Stimulated activated CD8-positive, alpha-beta memory T cell treated with anti-CD3 and anti-CD28 coated beads, Interleukin-7, amount 100 ng/mL, for 1 hour (primary cell): ENCODE data around the gene PRKCE.

ENCODE experiments used
- DNase-seq, 2 donors: peaks; one replicate each; pipeline ENCODE4 v3.0.0-alpha.2; 2020; ENCODE audit warnings: low read depth in 2 of 2

The PRKCE gene

DNA sequence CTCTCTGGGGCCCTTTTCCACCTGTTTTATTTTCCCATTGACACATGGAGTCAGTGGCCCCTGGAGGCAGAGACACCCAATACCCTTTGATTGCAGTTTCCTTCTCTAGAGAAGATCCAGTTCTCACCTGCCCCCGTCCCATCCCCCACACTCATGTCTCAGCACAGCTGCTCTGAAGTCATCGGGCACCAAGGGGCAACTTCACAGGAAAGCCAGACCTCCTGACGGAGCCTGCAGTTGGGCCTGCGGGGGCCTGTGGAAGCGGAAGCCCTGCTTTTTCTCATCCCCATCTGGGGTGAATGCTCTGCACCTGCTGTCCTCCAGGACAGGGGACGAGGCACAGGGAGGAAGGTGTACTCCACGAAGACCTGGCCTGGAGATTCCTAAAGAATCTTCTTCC is 337.4 kb downstream of the PRKCE start:
- no peak for DNase-seq

DNA sequence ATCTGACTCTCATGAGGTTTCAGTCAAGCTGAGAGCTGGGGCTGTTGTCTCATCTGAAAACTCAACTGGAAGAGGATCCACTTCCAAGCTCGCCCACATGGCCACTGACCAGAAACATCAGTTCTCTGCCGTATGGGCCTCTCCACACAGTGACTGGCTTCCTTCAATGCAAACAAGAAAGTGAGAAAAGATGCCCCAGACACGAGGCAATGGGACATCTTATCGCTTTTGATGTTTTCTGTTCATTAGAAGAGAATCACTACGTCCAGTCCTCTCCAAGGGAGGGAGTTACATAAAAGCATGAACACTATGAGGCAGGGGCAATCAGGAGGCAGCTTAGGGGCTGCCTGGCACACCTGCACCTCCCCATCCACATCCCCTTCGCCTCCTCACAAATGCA is 338.7 kb downstream of the PRKCE start:
- DNase-seq = no peak

DNA sequence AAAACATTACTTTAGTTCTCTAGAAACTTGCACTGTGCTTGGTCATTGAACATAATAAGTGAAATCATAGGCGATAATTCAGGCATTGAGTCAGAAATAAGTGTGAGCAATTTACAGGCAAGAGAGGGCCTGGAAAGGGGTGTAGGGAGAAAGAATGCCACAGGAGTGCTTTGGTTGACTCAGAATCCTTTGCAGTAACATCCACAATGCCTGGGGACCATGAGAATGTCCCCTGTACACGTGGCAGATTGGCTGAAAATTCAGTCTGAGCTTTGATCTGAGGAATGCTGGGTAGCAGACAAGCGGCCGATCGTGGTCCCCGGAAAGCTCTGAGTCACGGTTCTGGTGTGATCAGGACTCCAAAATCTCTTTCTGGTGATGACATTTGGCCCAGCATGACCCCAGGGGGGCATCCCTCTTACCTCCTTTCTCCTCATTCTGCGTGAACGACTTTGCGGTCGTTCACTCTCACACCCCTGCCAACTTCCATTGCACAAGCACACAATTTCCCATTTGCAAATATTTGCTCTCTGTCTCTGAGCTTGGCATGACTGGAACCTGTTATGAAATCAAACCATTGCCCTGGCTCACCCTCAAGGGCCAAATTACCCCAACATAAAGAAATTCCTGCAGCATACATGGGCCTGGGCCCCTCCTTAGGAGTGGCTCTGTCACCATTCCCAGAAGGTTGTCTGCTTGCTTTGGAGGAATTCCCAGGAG is 340.7 kb downstream of the PRKCE start:
- DNase-seq = no peak

DNA sequence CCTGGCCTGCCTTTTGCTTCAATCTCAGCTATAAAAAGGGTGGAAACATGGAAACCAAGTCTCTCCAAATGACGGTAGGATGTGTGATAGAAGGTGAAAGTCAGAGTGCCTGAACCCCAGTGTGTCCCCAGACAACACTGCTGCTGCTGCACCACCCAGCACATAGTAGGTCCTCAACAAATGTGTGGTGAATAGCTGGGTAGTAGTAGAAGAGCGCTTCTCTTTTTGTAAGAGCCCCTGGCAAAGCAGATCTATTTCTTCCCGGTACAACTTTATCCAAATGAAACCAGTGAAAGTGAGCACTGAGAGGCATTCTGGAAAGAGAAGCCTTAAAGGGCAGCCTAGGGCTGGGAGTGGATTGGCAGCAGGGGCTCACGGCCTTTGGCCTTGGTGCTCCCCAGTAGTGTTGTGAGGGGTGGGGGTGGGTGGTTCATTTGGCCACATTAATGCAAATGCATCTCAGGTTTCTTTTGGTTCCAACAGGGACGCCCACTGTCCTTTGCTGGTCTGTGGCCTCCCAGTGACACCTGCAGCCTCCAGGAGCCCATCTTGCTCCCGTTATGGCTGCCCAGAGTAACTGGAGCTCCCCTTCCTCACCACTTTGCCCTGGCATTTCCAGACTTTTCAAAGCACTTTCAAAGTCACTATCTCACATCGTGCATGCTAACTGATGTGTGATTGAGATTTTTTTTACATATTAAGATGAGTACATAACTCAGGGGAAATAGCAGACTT is 341.4 kb downstream of the PRKCE start:
- no peak for DNase-seq

DNA sequence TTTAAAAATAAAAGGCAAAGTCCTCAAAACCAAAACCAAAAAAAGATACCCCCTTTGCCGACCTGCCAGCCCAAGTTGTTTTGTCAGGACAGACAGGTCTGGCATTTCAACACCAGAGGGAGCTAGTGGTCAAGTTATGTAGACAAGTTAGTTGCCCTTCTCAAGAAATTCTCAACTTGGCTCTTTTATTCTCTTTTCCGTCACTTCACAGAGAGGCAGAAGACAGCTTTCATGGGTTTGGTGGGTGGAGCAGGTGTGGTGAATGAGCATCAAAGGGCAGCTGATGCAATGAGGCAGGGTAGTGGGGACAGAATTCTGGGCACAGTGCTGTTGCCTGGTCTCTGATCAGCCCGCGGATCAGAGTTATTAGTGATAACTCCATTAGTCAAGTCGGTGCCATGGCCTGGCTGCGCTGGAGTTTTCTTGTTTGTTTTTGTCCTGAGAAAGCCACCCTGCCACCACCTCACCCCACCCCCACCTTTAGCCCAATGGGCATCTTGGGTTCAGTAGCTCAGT is 342.1 kb downstream of the PRKCE start:
- peak; percentile 7 to 18 for DNase-seq

DNA sequence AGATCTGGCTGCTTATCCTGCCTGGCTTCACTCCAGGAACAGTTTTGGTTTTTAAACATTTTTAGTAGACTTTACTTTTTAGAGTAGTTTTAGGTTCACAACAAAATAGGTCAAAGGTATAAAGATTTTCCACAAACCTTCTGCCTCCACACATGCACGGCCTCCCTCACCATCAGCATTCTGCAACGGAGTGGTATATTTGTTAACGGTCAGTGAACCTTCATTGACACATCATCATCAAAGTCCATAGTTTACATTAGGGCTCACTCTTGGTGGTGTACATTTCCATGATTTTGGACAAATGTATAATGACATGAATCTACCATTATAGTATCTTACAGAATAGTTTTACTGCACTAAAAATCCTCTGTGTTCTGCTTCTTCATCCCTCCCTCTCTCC is 342.6 kb downstream of the PRKCE start:
- DNase-seq = no peak

DNA sequence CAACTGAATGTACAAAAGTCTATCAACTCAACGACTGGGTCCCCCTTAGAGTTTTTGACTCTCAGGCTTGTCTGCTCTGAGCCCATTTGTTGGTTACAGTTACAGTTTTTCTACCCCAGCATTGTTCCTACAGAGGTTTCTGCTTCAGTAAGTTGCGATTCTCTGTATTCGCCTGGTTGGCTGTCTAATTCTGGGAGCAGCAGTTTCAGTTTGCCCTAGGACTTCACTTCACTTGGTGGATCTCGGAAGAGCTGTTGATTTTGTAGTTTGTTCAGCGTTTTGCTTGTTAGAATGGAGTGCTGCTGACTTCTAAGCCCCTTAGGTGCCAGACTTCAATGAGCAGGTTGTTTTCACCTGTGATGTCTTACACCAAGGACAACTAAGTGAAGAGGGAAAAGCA is 349.2 kb downstream of the PRKCE start:
- no peak for DNase-seq

DNA sequence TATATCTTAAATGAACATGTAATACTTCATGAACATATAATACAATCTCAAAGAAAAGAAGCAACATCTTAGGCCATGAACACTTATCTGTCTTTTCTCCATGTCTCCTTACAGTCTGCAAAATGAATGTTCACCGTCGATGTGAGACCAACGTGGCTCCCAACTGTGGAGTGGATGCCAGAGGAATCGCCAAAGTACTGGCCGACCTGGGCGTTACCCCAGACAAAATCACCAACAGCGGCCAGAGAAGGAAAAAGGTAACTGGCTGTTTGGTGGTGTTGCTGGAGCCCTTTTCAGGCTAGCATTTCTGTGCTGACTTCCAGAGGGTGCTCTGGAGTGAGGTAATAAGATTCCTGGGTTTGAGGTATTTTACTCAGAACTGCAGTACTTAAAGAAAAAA is 349.8 kb downstream of the PRKCE start:
- DNase-seq = no peak

DNA sequence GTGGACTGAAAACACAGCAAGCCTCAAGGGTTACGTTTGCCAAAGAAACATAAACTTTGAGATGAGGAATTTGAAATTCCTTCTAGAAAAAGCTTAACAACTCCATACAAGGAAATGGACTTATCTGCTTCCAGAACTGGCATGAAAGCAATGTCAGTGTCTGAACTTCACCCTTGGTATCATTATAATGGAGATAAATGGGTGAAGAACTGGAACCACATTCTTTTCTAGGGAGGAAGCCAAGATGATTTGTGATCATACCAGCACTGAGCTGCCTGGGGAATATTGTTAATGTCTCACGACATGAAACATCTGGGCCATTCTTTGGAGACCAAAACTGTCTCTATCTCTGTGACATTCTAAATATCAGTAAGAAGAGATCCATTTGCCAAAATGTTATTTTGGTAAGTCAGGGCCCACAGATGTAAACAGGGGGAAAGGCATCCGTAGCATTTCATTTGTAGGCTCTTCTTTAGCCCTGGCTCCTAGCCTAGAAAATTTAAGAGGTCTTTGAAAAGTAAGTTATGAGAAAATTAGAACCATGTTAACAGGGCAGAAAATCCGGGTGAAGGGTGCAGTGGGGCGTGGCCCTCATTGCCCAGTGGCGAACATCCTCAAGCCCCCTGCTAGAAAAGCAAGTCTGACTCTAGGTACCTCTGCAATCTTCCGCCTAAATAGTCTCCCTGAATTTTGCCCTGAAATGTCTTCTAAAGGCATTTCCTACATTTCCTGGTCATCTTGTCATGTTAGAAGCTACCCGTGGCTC is 350.4 kb downstream of the PRKCE start:
- DNase-seq = no peak

DNA sequence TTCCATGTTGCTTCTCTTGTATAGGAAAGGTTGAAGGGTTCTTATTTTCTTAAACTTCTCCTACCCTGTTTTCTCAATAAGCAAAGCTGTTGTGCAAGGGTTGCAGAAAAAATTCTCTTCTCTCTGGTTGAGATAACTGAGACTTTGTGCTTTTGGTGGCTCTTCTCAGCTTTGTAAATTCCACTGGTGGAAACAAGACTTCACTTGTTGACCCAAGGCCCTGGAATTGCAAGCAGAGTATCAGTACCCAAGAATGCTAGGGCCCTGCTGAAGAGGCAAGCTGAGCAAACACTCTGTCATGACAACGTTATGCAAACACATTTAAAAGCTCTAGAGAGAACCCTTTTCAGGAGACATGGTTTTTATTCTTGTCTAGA is 351.0 kb downstream of the PRKCE start:
- no peak for DNase-seq

DNA sequence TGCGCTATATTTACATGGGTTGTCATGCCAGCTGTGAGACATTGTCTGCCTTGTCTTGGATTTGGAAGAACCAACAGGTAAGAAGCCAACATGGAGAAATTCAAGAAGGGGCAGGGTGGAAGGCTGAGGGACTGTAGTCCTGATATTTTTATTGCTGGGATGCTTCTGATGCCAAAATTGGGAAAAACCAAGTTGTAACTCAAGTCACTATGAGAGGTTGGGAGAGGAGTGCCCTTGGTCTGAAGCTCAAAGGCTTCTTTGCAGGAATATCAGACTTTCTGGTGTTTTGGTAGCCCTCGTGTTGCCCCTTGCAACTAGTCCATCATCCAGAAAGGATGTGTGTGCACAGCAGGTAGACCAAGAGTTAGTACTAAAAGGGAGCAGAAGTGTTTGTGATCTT is 351.5 kb downstream of the PRKCE start:
- no peak for DNase-seq

DNA sequence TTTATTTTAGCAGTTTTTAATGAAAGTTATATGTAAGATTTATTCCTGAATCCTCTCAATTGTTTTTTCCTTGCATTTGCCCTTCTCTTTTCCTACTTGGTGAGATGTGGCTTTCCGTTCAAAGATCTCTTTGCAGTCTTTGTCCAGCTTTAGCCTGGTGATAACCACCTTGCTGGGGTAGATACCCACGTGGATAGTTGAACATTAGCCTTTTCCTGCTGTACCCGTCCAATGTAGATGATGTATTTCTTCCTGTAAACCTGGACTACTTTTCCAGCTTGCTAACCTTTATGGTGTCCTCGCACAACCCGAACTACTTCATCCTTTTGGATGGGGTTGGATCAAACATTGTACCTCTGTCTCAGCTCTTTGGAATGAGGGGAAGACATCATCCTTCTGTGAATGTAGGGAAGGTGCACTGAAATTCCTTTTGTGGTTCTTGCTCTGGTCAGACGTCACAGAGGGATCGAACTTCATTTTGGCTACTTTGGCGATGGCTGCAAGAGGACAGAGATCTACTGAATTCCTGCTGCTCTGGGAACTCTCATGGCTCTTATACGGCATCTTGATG is 352.5 kb downstream of the PRKCE start:
- DNase-seq = no peak

DNA sequence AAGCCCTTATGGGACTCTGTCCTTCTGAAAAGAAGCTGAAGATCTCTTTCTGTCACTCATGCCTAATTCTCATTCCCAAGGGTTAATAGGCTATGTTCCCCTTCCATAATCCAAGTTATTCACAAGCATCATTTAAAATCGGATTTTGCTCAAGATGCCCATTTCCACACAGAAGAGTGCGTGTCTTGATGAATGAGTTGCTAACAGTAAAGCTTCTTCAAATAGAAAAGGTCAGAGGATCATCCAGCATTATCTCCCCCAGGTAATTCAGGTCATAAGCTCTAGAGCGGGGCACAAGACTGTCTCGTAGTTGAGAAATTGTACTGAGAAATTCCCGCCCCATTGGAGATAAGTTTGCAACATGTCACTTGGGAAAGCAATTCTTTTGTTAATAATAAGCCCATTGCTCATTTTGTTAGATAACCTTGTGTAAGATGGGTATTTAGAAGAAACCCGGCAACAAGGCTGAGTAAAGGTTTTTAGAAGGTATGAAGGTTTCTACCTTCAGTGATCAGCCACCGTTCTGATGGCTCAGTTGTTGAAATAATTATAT is 355.1 kb downstream of the PRKCE start:
- no peak for DNase-seq

DNA sequence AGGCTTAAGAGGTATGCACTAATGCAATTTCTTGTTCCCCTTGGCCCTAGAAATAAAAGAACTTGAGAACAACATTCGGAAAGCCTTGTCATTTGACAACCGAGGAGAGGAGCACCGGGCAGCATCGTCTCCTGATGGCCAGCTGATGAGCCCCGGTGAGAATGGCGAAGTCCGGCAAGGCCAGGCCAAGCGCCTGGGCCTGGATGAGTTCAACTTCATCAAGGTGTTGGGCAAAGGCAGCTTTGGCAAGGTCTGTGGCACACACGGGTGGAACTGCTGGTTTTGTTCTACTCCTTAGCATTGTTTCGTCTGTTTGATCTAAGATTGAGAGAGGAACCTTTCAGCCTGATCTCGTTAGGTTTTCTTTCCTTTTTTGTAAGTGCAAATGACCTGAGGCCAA is 355.9 kb downstream of the PRKCE start:
- DNase-seq = no peak

DNA sequence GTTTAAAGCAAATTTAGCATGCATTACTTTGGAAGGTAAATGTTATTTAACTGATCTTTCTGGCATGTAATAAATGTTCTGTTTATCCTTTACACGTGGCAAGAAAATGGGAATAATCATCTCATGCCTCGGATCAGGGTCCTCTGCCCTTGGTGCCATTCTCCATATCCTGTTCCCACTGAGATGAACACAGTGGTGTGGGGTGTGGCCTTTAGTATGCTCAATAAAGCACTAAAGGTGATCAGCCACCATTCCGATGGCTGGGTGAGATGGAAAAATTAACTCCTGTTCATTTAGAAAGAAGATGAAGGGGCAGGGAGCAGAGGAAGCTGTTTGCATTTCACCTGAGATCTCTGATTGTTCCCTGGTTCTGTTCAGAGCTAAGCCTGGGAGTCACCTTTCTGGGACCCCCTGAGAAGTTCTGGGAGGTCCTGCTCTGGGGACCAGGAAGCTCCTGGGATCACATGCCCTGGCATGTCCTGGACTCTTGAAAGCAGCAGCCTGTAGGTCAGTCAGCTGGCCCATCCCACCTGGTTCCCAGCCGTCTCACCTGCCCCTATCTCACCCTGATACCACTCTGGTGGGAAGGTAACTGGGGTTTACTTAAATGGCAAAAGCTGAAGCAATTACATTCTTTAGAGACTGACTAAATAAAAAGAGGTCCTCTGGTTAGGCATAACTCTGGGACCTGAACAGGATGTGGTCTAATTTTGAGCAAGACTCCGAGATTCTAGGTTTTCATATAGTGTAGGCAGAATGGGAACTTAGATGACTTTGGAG is 356.8 kb downstream of the PRKCE start:
- no peak for DNase-seq

DNA sequence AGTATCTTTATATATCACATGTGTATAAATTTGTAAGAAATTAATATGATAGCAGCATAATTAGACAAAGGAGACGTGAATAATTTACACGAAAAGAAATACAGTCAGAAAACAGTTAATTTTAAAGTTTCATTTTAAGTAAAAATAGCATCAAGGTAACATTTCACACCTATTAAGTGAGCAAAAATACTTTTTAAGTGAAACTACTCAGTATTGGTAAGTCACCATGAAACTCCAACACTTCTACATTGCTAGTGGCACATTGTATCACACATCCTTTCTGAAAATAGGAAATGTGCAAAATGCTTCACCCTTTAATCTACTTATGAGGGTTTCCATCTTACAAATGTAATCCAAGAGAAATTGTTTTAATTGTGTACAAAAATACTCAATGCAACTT is 357.8 kb downstream of the PRKCE start:
- no peak for DNase-seq

DNA sequence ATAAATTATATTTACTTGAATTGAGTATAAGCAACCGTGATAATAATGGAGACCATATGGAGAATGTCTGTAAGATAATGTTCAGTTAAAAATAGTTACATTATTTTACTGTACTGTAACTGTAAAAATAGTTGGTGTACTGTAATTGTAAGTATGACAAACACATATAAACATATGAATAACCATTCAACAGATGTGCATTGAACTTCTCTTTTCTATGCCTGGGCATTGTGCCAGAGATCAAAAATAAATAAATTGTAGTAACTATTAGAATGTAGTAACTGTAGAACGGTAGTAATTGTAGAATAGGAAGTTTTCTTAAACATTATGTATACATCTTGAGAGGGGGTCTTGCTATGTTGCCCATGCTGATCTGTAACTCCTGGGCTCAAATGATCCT is 358.3 kb downstream of the PRKCE start:
- DNase-seq = no peak

DNA sequence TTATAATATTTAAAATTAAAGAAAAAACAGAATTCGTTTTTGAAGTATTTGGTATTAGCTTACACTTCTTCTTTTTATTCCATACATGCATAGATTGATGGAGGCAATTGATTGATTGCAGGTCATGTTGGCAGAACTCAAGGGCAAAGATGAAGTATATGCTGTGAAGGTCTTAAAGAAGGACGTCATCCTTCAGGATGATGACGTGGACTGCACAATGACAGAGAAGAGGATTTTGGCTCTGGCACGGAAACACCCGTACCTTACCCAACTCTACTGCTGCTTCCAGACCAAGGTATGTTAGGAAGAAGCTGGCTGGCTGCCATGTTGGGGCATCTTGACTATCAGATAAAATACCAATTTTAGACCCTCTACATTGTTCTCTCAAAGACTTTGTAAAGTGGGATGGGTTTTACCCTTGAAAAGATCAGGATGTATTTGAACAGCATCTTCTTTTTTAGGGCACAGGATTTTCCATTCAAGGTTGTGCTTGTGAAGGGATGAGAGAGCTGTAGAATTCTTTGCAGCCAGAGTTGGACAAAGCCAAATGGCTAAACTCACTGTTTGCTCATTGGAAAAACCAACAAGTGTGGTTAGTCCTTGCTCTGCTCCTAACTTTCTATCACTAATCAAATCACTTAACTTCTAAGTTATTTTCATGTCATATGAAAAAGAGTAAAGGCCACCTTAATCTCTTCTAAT is 358.9 kb downstream of the PRKCE start:
- DNase-seq = no peak

DNA sequence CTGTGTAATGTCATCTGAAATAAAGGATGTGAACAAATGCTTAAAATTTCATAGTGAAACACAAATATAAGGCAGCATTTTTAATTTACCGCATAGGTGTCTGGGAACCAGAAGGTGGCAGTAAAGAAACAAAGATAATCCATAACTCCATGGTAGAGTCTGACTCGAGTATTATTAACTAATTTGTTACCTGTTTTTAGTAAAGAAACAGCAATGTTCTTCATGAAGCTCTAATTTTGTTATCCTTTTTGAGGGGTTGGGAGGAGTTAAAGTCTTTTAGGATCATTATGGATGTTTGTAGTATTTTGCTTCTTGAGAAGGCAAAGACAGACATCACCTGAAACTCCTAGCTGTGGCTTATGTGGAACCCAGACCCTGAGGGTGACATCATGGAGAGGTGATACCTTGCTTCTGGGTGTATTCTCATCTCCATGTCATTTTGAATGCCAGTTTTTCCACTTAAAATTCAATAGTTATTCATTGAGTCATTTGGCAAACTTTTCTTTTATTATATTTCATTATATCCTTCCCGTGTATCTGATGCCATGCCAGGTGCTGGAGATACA is 359.5 kb downstream of the PRKCE start:
- no peak for DNase-seq

DNA sequence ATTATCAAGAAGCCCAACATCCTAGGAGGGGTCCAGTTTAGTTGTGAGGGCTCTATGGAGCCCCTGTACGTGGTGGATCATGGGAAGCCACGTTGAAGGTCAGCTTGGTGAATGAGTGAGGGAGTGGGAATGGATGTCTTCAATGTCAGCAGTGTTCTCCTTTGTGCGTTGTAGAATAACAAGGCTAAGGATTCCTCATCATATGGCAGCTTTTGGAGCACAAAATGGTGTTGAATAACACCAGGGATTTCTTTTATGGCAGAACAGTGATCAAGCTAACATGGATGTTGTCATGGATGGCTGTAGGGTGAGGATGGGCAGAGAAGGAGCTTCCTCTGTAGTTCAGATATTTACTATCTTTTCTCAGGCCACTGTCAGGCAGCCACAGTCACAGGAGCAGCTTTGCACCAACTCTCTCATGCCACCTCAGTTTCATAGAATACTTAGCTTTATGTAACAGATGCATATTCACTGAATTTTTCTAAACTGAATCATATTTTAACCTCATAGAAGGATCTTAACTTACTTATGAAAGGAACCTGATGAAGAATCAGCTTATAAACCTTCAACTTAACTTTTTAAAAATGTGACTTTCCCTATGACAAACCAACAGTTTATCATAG is 361.3 kb downstream of the PRKCE start:
- DNase-seq = no peak
